ENCODE results near the gene KLHL8.
A peak's percentile ranks its signal among the peaks of the same experiment; 100 is the strongest.

Gene KLHL8

GRCh38 chr4:87196146-87196545, 24.3 kb downstream of the KLHL8 start:
- no peak for DNase-seq (ENCODE audit: extremely low read depth, low read depth)
- TF ChIP-seq CTCF (IDR thresholded peaks at IDR 0.05; ENCODE audit: low read depth, low read length): no peak

- no peak for TF ChIP-seq CTCF (IDR thresholded peaks at IDR 0.05; ENCODE audit: low read depth, low read length)
- no peak for DNase-seq (ENCODE audit: extremely low read depth, low read depth)
Observed at GRCh38 chr4:87193958-87194675, 26.3 kb downstream of the KLHL8 start.

- TF ChIP-seq CTCF (IDR thresholded peaks at IDR 0.05; ENCODE audit: low read depth, low read length): no peak
- DNase-seq (ENCODE audit: extremely low read depth, low read depth): no peak
Observed at GRCh38 chr4:87192145-87192919, 28.1 kb downstream of the KLHL8 start.

- no peak for DNase-seq (ENCODE audit: extremely low read depth, low read depth)
- no peak for TF ChIP-seq CTCF (IDR thresholded peaks at IDR 0.05; ENCODE audit: low read depth, low read length)
Observed at GRCh38 chr4:87188932-87189331, 31.5 kb downstream of the KLHL8 start.

- peak; percentile 8 for DNase-seq (ENCODE audit: extremely low read depth, low read depth)
- TF ChIP-seq CTCF (IDR thresholded peaks at IDR 0.05; ENCODE audit: low read depth, low read length): no peak
Observed at GRCh38 chr4:87188048-87188447, 32.4 kb downstream of the KLHL8 start.

- no peak for DNase-seq (ENCODE audit: extremely low read depth, low read depth)
- TF ChIP-seq CTCF (IDR thresholded peaks at IDR 0.05; ENCODE audit: low read depth, low read length): no peak
Observed at GRCh38 chr4:87185146-87185870, 35.1 kb downstream of the KLHL8 start.

- TF ChIP-seq CTCF (IDR thresholded peaks at IDR 0.05; ENCODE audit: low read depth, low read length): no peak
- no peak for DNase-seq (ENCODE audit: extremely low read depth, low read depth)
Observed at GRCh38 chr4:87180767-87181166, 39.7 kb downstream of the KLHL8 start.
